Effector memory CD4-positive, alpha-beta T cell (primary cell): Measurements from ENCODE around the gene CD1E.
"Not testable (repeated sequence)": the region's sequence is repeated elsewhere in the genome, so short reads cannot be mapped to it uniquely, and the experiment has no call there.

ENCODE experiments used
- DNase-seq, 3 donors: peaks; one replicate each; pipeline ENCODE4 v3.0.0-alpha.2; 2020
- H3K27ac ChIP-seq: 2 replicates; pipeline ENCODE4 v1.7.0; 2013; ENCODE audit warnings: mild to moderate bottlenecking, low read length, moderate library complexity; ENCODE audit not compliant: insufficient read depth, poor library complexity, severe bottlenecking
- H3K27me3 ChIP-seq: replicated peaks from 2 replicates; pipeline ENCODE4 v1.7.0; 2013; ENCODE audit warnings: mild to moderate bottlenecking, low read length; ENCODE audit not compliant: insufficient read depth, control insufficient read depth, poor library complexity, severe bottlenecking
- H3K36me3 ChIP-seq: 2 replicates; pipeline ENCODE4 v1.7.0; 2013; ENCODE audit warnings: mild to moderate bottlenecking, low read length, moderate library complexity; ENCODE audit not compliant: control insufficient read depth, insufficient read depth
- H3K4me1 ChIP-seq: 2 replicates; pipeline ENCODE4 v1.7.0; 2013; ENCODE audit warnings: low read length, mild to moderate bottlenecking; ENCODE audit not compliant: control insufficient read depth, insufficient read depth, poor library complexity, severe bottlenecking
- H3K4me3 ChIP-seq: 2 replicates; pipeline ENCODE4 v1.7.0; 2013; ENCODE audit warnings: low read length, low read depth, mild to moderate bottlenecking; ENCODE audit not compliant: insufficient read depth, poor library complexity, severe bottlenecking
- H3K9me3 ChIP-seq: 2 replicates; pipeline ENCODE4 v1.7.0; 2013; ENCODE audit warnings: mild to moderate bottlenecking, low read length, moderate library complexity; ENCODE audit not compliant: control insufficient read depth

Gene CD1E

GRCh38 chr1:158331106-158331425, 22.6 kb upstream of the CD1E start:
- H3K27me3 ChIP-seq: no peaks in the 10 kb centered on the region
- H3K4me3 ChIP-seq: no peak overlapping the region
- H3K36me3 ChIP-seq: no peaks in the 10 kb centered on the region
- H3K4me1 ChIP-seq: no peaks in the 10 kb centered on the region
- DNase-seq: no peak
- no peaks in the 10 kb centered on the region for H3K9me3 ChIP-seq
- H3K27ac ChIP-seq: no peak overlapping the region

GRCh38 chr1:158331481-158332150, 22.1 kb upstream of the CD1E start, which contains the start of gene CD1B:
TSS of gene CD1B (minus strand) at chr1:158331531. CDS start at chr1:158331423, 108 bp downstream.
- no peak within 1 kb of the TSS for H3K4me3 ChIP-seq
- no peaks in the 10 kb centered on the region for H3K36me3 ChIP-seq
- H3K4me1 ChIP-seq: no peaks in the 10 kb centered on the region
- no peaks in the 10 kb centered on the region for H3K27me3 ChIP-seq
- no peak for DNase-seq
- no peak within 1 kb of the TSS for H3K27ac ChIP-seq
- no peaks in the 10 kb centered on the region for H3K9me3 ChIP-seq

GRCh38 chr1:158333405-158334155, 20.1 kb upstream of the CD1E start:
- no peaks in the 10 kb centered on the region for H3K36me3 ChIP-seq
- no peaks in the 10 kb centered on the region for H3K27me3 ChIP-seq
- no peaks in the 10 kb centered on the region for H3K9me3 ChIP-seq
- DNase-seq: no peak
- no peaks in the 10 kb centered on the region for H3K4me1 ChIP-seq
- no peak overlapping the region for H3K4me3 ChIP-seq
- H3K27ac ChIP-seq: no peak overlapping the region

GRCh38 chr1:158334526-158335212, 19.0 kb upstream of the CD1E start:
- H3K27ac ChIP-seq: no peak overlapping the region
- no peak for DNase-seq
- no peaks in the 10 kb centered on the region for H3K36me3 ChIP-seq
- H3K4me3 ChIP-seq: no peak overlapping the region
- no peaks in the 10 kb centered on the region for H3K9me3 ChIP-seq
- H3K27me3 ChIP-seq: no peaks in the 10 kb centered on the region
- H3K4me1 ChIP-seq: no peaks in the 10 kb centered on the region

GRCh38 chr1:158335213-158335532, 18.5 kb upstream of the CD1E start:
- no peak overlapping the region for H3K4me3 ChIP-seq
- no peaks in the 10 kb centered on the region for H3K27me3 ChIP-seq
- no peak for DNase-seq
- no peaks in the 10 kb centered on the region for H3K9me3 ChIP-seq
- no peak overlapping the region for H3K27ac ChIP-seq
- H3K4me1 ChIP-seq: no peaks in the 10 kb centered on the region
- no peaks in the 10 kb centered on the region for H3K36me3 ChIP-seq

- not testable (repeated sequence) for H3K4me1 ChIP-seq, DNase-seq, H3K9me3 ChIP-seq, H3K27me3 ChIP-seq, H3K36me3 ChIP-seq, H3K27ac ChIP-seq, H3K4me3 ChIP-seq
These were observed 17.3 kb upstream of the CD1E start for GRCh38 chr1:158336413-158336812.

GRCh38 chr1:158348946-158349345, 4.7 kb upstream of the CD1E start:
- H3K9me3 ChIP-seq, H3K27me3 ChIP-seq: not testable (repeated sequence)

GRCh38 chr1:158354255-158354654, 561 bp downstream of the CD1E start:
- H3K36me3 ChIP-seq: no peaks in the 10 kb centered on the region
- no peak overlapping the region for H3K27ac ChIP-seq
- no peaks in the 10 kb centered on the region for H3K9me3 ChIP-seq
- no peak overlapping the region for H3K4me3 ChIP-seq
- H3K27me3 ChIP-seq: no peaks in the 10 kb centered on the region
- no peak for DNase-seq
- no peaks in the 10 kb centered on the region for H3K4me1 ChIP-seq

More at GRCh38 chr1:158348946-158349345, 4.7 kb upstream of the CD1E start:
- DNase-seq, H3K4me1 ChIP-seq, H3K4me3 ChIP-seq, H3K36me3 ChIP-seq, H3K27ac ChIP-seq: not testable (repeated sequence)

GRCh38 chr1:158355773-158356285, 2.1 kb downstream of the CD1E start:
- H3K4me3 ChIP-seq: no peak overlapping the region
- no peaks in the 10 kb centered on the region for H3K36me3 ChIP-seq
- no peak overlapping the region for H3K27ac ChIP-seq
- H3K27me3 ChIP-seq: no peaks in the 10 kb centered on the region
- no peaks in the 10 kb centered on the region for H3K4me1 ChIP-seq
- no peak for DNase-seq
- no peaks in the 10 kb centered on the region for H3K9me3 ChIP-seq

GRCh38 chr1:158356616-158357015, 2.9 kb downstream of the CD1E start:
- H3K9me3 ChIP-seq: no peaks in the 10 kb centered on the region
- no peaks in the 10 kb centered on the region for H3K36me3 ChIP-seq
- DNase-seq: no peak
- H3K4me1 ChIP-seq: no peaks in the 10 kb centered on the region
- H3K27me3 ChIP-seq: no peaks in the 10 kb centered on the region
- H3K27ac ChIP-seq: no peak overlapping the region
- no peak overlapping the region for H3K4me3 ChIP-seq
